ENCODE measurements around the gene EFNA1.
A peak's percentile ranks its signal among the peaks of the same experiment; 100 is the strongest.

Gene EFNA1

GRCh38 chr1:155124503-155125463 is 2.9 kb upstream of the EFNA1 start:
- TF ChIP-seq, protein P1, sequence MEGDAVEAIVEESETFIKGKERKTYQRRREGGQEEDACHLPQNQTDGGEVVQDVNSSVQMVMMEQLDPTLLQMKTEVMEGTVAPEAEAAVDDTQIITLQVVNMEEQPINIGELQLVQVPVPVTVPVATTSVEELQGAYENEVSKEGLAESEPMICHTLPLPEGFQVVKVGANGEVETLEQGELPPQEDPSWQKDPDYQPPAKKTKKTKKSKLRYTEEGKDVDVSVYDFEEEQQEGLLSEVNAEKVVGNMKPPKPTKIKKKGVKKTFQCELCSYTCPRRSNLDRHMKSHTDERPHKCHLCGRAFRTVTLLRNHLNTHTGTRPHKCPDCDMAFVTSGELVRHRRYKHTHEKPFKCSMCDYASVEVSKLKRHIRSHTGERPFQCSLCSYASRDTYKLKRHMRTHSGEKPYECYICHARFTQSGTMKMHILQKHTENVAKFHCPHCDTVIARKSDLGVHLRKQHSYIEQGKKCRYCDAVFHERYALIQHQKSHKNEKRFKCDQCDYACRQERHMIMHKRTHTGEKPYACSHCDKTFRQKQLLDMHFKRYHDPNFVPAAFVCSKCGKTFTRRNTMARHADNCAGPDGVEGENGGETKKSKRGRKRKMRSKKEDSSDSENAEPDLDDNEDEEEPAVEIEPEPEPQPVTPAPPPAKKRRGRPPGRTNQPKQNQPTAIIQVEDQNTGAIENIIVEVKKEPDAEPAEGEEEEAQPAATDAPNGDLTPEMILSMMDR (conservative IDR thresholded peaks at IDR 0.05; ENCODE audit: low read depth, low read length) = no peak
- no peak overlapping the region for H3K4me3 ChIP-seq (ENCODE audit: low read depth, low read length)
- DNase-seq (ENCODE audit: low read depth) = peak; percentile 21

DNA sequence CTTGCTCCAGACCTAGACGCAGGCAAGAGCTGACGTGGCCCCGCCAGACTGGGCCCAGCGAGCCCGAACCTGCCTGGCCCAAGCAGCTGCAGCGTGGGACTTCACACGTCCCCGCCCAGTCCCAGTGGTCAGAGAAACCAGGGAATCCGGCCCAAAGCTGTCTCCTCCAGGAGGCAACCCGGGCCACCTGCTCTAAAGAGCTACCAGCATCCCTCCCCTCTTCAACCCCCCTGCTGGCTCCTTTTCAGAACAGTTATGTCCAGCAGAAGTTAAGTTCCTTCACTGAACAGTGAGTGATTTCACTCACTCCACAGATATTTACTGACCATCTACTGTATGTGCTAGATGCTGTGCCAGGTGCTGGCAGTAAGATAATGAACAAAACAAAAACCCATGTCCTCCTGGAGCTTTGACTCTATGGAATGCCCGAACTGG is 2.1 kb upstream of the EFNA1 start:
- TF ChIP-seq, protein P1 (conservative IDR thresholded peaks at IDR 0.05; ENCODE audit: low read depth, low read length) = no peak

GRCh38 chr1:155125946-155126555 is 1.6 kb upstream of the EFNA1 start:
- TF ChIP-seq, protein P1 (conservative IDR thresholded peaks at IDR 0.05; ENCODE audit: low read depth, low read length) = no peak
- H3K4me3 ChIP-seq (ENCODE audit: low read depth, low read length) = peak overlapping the region; percentile 52
- DNase-seq (ENCODE audit: low read depth) = peak; percentile 52

More for the DNA sequence above, 2.1 kb upstream of the EFNA1 start:
- H3K4me3 ChIP-seq (ENCODE audit: low read depth, low read length) = no peak overlapping the region
- DNase-seq (ENCODE audit: low read depth) = peak; percentile 11

- TF ChIP-seq, protein P1 (conservative IDR thresholded peaks at IDR 0.05; ENCODE audit: low read depth, low read length) = no peak
- peak; percentile 48 for DNase-seq (ENCODE audit: low read depth)
These were observed 1.0 kb upstream of the EFNA1 start for GRCh38 chr1:155126556-155127104.

DNA sequence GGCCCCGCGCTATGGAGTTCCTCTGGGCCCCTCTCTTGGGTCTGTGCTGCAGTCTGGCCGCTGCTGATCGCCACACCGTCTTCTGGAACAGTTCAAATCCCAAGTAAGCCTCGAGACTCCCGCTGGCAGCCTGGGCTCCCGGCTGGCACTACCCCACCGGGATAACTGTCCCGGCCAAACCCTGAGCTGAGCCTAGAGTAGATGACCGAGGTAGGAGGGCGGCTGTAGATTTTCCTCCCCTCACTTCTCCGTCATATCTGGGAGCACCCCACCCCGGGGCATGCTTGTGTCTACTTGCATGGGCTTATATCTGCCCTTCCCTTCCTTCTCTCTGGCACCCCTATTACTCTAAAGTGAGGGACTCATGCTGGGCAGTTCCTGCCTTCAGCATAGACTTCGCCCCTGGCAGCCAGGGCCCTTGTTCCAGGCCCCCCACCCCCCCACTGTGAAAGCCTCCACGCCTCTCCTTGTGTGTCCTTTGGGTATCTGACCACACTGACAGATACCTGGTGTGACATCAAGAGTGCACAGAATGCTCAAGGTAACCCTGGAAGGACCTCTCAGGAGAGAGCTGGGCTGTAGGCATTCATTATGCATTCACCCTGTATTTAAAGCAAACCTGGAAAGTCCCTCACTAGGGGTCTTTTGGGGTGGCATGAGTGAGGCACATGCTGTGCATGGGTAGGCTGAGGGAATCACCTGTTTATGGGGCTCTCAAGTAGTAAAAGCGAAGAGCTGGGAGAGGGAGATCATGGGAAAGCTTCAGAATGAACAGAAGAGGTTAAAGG is 485 bp downstream of the EFNA1 start:
- TF ChIP-seq, protein P1 (conservative IDR thresholded peaks at IDR 0.05; ENCODE audit: low read depth, low read length) = no peak
- DNase-seq (ENCODE audit: low read depth) = no peak

More at GRCh38 chr1:155126556-155127104, 1.0 kb upstream of the EFNA1 start:
- H3K4me3 ChIP-seq (ENCODE audit: low read depth, low read length) = peak overlapping the region; percentile 52

DNA sequence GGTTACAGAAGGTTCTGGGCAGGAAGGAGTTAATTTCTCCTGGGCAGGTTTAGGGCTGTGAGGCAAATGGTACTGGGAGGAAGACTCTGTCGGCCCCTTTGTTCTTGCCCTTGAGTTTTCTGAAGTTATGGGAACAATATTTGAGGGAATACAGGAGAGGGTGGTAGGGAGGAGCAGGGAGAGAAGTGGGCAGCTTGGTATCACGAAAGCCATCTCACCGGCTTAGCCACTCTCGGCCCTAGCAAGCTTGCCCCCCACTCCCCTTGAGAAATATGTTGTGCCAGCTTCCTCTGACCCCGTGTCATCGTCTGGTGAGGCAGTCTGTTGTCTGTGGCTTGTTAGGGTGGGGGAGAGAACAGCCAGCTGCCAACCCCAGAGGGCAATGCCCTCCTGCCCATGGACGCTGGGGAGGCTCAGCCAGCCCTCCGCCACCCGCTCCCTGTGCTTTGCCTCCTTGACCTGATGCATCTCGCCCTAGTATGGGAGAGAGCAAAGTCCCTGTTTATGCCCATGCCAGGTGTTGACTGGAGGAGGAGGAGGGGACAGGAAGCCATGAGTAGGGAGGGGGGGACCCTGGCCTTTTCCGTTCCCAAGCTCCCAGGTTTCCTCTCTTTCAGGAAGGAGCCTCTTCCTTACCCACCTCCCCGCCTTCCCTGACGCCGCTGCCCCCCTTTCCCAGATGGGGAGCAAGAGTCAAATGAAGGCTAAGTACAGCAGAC is 1.2 kb downstream of the EFNA1 start:
- TF ChIP-seq, protein P1 (conservative IDR thresholded peaks at IDR 0.05; ENCODE audit: low read depth, low read length) = no peak
- no peak for DNase-seq (ENCODE audit: low read depth)

More for the DNA sequence above, 485 bp downstream of the EFNA1 start:
- peak overlapping the region; percentile 60 for H3K4me3 ChIP-seq (ENCODE audit: low read depth, low read length)

More for the DNA sequence above, 1.2 kb downstream of the EFNA1 start:
- peak overlapping the region; percentile 60 for H3K4me3 ChIP-seq (ENCODE audit: low read depth, low read length)
